GM18499 (cell line): Measurements from ENCODE around the gene ADGRD2.

Experiments
- ATAC-seq: cut with Tn5 transposase; IDR thresholded peaks from one replicate; pipeline ENCODE4 v1.9.1; 2021; ENCODE audit warnings: moderate number of reproducible peaks; ENCODE audit not compliant: insufficient read depth, unreplicated experiment

ADGRD2 gene

DNA sequence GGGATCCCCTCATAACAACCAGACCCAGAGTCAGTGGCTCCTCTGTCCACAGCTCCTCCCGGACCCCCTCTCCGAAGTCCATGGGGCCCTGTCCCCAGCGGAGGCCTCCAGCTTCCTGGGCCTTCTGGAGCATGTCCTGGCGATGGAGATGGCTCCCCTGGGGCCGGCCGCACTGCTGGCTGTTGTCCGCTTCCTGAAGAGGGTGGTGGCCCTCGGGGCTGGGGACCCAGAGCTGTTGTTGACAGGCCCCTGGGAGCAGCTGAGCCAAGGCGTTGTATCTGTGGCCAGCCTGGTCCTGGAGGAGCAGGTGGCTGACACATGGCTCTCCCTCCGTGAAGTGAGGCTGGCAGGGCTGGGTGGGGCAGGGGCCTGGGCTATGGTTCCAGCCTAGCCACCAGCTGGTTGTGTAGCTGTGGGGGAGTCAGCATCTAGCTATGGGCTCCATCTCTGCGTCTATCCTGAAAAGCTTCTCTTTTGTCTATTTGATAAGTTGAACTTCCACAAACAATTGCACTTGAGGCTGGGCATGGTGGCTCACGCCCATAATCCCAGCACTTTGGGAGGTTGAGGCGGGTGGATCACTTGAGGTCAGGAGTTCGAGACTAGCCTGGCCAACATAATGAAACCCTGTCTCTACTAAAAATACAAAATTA lies 4.7 kb downstream of the ADGRD2 start:
- no peak for ATAC-seq

DNA sequence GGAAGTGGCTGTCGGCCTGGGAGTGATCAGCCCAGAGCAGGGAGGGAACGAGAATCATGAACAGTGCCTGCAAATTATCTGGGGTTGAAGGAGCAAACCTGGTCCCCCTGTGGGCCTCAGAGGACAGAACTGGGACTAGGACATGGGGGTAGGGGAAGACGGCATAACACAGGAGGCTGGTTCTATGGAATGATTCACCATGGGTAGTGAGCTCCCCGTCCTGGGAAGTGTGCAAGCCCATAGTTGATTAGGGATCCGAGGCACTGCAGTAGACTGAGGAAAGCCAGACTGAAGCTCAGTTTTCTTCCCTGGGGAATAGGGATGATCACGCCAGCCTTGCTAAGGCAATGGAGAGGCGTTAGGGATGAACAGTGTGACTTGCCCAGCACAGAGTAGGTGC lies 5.6 kb downstream of the ADGRD2 start:
- ATAC-seq: no peak

DNA sequence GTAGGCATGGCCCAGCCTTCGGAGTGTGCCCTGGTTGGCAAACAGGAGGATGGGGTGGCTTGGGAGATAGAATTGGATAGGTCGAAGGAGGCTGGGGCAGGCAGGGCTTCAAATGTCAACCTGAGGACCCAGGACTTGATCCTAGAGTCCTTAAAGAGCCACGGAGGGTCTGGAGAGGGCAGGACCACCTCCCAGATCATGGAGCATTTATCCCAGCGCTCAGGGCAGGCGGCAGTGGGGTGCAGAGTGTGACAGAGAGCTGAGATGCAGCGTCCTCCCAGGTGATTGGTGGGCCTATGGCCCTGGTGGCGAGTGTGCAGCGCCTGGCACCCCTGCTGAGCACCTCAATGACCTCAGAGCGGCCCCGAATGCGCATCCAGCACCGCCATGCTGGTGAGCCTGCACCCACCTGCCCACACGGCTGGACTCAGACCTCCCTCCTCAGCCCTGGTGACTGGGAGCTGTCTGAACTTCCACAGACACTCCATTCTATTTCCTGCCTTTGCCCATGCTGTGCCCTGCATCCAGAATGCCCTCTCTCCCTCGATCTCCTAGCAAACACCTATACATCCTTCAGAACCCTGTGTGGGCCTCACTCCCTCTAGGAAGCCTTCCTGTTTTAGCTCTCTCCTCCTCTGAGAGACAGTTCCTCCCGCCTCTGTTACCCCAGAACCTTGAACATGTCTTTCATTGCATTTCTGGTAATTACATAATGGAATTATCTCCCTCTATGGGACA lies 6.3 kb downstream of the ADGRD2 start:
- no peak for ATAC-seq

DNA sequence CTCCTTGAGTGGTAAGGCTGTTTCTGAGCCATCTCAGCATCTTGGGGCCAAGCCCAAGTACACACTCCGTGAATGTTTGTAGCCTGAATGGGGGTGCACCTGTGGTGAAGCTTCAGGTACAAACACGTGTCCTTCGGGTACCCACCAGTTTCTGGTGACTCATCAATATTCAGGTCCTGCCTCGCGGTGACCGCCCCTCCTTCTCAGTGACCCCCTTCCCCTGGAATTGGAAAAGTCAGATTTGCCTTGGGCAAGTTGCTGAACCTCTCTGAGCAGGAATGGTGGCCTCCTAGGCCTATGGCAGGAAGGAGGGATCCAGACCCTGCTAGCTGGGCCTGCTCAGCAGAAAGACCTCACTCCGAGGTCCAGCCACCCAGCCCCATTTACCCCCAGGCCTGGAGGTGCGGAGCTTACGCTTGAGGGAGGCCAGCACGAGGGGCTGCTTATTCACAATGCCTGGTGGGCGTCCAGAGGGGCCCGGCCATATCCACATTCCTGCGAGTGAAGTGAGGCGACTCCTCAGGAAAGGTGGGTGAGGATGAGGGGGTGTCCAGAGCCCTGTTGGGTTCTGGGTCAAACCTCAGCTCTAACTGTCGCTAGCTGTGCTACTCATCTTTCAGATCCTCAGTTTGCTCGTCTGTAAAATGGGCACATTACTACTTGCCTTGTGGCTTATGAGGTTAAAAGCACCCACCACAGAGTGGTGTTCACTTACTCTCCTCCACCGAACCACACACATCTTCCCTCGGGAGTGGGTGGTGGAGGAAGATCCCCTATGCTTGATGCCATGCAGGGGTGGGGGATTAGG lies 7.0 kb downstream of the ADGRD2 start:
- ATAC-seq: no peak

DNA sequence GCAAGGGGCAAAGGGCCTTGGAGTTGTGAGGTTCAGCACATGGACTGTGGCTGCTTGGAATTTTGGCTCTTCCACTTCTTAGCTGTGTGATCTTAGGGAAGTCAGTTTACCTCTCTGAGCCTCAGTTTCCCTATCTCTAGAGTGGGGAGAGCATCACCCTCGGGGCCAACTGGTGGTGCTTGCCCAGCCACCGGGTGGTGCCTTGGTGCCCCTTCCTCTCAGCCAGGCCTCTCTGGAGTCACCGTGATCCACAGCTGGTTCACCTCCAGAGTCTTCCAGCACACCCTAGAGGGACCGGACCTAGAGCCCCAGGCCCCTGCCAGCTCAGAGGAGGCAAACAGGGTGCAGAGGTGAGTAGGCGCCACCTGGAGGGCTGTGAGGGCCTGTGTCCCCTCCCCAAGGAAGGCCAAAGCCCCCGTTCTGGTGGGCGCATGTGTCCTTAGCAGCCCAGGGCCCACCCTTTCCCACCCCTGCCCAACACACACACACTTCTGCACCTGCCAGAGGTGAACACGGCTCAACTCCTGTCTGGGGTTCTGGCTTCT lies 7.7 kb downstream of the ADGRD2 start:
- no peak for ATAC-seq

DNA sequence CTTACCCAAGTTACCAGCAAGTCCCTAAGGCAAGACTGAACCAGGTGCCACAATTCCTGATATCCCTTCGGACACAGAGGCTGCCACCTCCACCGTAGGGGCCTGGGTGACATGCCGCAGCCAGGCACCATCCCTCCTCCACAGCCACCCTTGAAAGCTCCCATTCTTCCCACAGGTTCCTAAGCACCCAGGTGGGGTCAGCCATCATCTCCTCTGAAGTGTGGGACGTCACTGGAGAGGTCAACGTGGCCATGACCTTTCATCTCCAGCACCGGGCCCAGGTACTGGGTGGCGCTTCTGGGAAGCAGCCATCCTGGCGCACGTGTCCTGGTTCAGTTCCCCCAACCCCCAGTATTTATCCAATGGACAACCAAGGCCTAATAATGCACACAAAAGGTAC lies 8.2 kb downstream of the ADGRD2 start:
- ATAC-seq: no peak

DNA sequence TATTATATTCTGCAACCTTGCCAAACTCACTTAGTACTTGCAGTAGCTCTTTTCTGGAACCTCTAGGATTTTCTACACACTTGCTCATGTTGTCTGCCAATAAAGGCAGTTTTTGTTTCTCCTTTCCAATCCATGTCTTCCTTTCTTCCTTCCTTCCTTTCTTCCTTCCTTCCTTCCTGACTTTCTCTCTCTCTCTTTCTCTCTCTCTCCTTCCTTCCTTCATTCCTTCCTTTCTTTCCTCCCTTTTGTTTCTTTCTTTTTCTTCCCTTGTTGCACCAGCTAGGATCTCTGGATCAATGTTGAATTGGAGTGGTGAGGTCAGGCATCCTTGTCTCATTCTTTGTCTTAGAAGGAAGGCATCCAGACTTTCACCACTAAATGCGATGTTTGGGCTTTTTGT lies 12.5 kb downstream of the ADGRD2 start:
- ATAC-seq: no peak

DNA sequence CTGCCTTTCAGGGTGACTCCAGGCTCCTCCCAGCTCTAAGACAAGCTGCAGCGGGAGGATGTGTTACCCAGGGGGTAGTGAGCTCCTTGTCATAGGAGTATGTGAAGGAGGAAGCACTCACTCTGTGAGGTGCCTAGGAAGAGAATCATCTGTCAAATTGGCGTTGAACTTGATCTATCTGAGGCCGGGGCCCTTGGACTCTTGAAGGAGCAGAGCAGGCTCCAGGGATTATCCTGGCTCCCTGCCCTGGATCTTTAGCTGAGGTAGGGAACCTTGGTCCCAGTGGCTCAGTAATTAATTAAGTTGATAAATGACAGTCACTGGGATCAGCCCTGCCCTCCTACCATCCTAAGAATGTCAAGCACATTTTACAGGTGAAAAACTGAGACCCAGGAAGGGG lies 15.5 kb downstream of the ADGRD2 start:
- no peak for ATAC-seq

DNA sequence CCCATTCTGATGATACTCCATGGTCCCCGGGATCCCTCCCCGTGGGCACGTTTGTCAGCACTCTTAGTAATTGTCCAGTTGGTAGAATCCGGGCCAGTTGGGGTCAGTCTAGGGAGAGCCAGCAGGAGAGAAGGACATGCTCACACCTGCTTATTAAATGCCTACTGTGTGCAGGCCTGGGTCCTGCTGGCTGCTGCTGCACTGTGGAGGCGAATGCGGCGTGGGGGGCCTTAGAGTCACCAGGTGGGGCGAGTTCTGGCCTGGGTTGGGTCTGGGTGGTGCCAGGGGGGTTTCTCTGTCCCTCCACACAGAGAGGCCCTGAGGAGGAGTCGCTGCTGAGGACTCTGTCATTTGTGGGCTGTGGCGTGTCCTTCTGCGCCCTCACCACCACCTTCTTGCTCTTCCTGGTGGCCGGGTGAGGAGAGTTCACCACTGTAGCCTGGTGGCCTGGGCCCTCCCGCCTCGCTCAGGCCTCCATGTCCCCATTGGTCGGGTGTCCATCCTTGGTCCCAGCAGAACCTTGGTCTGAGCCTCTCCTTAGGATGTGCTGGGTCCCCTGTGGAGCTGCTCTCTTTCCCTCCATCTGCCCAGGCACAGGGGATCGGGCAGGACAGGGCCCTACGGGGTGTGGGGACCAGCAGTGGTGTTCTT lies 17.3 kb downstream of the ADGRD2 start:
- no peak for ATAC-seq

DNA sequence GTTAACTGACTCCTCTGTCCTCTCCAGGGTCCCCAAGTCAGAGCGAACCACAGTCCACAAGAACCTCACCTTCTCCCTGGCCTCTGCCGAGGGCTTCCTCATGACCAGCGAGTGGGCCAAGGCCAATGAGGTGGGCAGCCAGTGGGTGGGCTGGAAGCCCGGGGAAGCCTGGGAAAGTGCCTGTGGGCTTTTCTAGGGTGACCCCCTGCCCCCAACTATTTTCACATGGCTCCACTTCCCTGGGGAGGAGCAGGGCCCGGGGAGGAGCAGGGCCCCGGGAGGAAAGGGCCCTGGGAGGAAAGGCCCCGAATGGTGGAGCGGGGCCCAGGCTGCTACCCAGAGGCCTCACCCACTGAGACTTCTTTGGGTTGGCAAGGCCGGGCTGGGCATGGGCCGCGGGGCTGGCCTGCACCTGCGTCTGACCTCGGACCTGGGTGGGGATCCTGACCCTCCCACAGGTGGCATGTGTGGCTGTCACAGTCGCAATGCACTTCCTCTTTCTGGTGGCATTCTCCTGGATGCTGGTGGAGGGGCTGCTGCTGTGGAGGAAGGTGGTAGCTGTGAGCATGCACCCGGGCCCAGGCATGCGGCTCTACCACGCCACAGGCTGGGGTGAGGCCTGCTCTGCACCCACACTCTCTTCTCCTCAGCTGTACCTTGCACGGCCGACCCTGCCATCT lies 17.9 kb downstream of the ADGRD2 start:
- no peak for ATAC-seq

DNA sequence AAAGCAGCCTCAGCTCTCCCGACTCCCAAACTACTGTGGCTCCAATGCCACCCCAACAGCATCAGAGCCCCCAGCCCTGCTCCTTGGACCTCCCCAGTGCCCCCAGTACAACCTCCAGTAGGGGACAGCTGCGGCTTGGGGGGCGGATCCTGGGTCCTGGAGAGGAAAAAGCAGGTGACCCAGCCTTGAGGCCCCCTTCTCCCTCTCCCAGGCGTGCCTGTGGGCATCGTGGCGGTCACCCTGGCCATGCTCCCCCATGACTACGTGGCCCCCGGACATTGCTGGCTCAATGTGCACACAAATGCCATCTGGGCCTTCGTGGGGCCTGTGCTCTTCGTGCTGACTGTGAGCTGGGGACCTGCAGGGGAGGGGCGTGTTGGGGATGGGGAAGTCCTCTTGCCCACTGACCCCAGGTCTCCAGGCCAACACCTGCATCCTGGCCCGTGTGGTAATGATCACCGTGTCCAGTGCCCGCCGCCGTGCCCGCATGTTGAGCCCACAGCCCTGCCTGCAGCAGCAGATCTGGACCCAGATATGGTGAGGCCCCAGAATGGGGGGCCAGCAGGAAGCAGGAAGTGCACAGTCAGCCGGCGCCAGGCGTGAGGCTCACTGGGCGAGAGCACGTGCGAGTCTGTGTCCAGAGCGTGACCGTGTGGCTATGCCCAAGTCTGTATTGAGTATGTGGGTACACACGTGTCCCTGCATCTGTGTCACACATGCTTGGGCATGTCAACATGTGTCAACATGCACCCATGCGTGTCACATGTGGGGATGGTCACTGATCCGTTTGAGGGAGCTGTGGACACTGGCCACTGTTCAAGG lies 19.0 kb downstream of the ADGRD2 start:
- ATAC-seq: no peak

DNA sequence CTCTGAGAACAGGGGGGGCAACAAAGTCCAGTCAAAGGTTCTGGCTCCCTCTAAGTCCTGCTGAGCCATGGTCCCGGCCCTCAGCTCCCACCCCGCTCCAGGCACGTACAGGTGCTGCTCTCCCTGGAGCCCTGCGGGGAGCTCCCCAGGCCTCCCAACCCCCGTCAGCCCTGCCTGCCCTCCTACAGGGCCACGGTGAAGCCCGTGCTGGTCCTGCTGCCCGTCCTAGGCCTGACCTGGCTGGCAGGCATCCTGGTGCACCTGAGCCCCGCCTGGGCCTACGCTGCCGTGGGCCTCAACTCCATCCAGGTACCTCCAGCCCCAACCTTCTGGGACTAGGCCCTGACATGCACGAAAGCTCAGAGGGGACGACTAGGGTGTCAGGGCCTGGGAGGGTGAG lies 20.1 kb downstream of the ADGRD2 start:
- ATAC-seq: no peak

DNA sequence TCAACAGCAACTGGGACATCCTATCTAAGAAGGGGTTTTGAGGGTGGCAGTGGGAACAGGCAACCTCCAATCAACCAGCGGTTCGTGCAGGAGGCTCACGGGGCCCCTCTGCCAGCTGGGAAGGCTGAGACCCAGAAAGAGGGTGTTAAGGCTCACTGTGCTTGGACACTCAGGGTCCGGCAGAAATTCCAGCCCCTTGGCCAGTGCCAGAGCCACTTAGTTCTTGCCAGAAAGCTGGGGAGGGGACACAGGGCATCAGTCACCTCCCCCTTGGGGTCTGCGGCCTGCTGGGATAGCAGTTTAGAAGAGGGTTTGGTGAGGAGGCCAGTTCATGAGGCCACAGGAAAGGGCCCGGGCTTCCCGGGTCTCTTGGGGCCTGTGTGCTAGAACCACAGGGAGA lies 20.5 kb downstream of the ADGRD2 start:
- no peak for ATAC-seq

DNA sequence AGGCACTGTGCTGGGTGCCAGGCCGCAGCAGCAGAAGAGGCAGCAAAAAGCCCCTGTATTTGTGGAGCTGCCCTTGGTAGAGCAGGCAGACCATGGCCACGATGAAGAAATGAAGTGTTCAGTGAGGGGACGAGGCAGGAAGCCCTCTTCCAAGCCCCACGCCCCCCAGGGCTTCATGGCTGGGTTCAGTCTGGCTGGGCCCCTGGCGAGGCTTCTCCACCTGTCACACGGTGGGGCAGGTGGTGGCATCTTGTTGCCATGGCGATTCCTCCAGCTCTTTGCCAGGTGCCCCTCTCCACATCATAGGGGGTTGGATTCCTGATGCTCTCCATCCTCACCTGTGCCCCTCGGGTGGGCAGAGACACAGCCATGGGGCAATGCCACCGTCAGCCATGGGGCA lies 21.5 kb downstream of the ADGRD2 start:
- ATAC-seq: no peak

DNA sequence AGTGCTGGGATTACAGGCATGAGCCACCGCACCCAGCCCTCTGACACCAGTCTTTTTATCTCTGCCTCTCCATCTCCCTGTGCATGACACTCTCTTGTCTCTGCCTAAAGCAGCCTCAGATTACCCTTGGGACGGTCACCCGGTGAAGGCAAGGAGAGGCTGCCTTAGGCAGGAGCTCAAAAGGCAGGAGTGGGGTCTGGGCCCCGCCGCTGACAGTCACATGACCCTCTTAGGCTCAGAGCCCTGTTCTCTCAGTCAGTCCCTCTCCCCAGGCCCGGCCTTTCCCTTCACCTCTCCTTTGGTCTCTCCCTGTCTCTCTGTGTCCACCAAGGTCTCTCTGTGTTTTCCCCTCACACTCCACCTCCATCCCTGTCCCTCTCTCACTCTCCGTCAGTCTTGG lies 22.5 kb downstream of the ADGRD2 start:
- ATAC-seq: no peak

DNA sequence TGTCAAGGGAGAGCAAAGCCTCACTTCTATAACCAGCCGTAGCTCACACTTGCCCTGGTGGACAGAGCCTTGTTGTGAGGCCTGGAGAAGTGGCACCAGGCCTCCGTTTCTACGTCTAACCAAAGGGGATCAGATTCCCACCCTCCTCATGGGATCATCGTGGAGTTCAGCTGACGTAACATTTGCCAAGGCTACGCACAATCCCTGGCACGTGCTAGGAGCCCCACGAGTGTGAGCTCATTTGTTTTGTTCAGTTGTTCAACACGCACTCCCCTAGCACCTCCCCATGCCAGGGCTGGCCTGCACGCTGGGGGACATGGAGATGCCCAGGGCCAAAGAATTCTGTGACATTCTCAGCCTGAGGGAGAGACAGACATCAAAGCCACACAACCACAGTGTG lies 23.1 kb downstream of the ADGRD2 start:
- ATAC-seq: no peak

DNA sequence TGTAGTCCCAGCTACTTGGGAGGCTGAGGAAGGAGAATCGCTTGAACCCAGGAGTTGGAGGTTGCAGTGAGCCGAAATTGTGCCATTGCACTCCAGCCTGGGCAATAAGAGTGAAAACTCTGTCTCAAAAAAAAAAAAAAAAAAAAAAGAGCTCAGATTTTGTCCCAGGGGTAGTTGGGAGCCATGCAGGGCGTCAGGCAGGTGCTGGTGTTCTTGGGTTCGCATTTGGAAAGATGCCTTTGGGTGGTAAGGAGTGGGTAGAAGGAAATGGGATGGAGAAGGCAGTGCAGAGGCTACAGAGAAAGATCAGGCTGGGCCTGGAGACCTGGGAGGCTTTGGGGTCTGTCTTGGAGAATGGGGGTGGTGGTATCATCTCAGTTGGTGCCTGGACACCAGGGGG lies 23.9 kb downstream of the ADGRD2 start:
- ATAC-seq: no peak

DNA sequence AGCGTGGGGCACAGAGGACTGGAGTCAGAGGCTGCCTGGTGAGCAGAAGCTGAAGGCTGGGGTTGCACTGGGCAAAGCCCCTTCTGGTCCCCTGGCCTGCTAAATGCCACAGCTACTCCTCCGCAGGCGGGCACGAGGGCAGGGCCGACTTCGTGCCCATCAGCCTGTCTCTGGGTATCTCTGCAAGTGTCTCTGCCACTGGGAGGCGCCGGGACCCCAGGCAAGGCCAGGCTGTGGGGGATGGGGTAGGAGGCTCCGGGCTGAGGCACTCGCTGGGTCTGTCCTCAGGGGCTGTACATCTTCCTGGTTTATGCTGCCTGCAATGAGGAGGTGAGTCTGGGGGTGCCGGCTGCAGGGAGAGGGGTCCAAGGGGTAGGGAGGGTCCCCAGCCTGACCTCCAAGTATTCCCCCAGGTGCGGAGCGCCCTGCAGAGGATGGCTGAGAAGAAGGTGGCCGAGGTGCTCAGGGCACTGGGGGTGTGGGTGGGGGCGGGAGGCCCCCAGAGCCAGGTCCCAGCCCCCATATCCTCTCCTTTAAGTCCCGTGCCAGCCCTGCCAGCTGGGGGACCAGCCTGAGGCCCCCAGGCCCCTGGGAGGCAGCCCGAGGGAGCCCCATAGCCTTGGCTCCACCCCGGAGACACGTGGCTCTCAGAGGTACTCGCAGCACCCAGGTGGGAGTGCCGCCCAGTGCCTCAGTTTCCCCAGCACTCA lies 25.1 kb downstream of the ADGRD2 start:
- no peak for ATAC-seq
